ENCODE data around the gene ZNHIT1.
A peak's percentile ranks its signal among the peaks of the same experiment; 100 is the strongest.
"Not testable (repeated sequence)": the region's sequence is repeated elsewhere in the genome, so short reads cannot be mapped to it uniquely, and the experiment has no call there.

Gene ZNHIT1

DNA sequence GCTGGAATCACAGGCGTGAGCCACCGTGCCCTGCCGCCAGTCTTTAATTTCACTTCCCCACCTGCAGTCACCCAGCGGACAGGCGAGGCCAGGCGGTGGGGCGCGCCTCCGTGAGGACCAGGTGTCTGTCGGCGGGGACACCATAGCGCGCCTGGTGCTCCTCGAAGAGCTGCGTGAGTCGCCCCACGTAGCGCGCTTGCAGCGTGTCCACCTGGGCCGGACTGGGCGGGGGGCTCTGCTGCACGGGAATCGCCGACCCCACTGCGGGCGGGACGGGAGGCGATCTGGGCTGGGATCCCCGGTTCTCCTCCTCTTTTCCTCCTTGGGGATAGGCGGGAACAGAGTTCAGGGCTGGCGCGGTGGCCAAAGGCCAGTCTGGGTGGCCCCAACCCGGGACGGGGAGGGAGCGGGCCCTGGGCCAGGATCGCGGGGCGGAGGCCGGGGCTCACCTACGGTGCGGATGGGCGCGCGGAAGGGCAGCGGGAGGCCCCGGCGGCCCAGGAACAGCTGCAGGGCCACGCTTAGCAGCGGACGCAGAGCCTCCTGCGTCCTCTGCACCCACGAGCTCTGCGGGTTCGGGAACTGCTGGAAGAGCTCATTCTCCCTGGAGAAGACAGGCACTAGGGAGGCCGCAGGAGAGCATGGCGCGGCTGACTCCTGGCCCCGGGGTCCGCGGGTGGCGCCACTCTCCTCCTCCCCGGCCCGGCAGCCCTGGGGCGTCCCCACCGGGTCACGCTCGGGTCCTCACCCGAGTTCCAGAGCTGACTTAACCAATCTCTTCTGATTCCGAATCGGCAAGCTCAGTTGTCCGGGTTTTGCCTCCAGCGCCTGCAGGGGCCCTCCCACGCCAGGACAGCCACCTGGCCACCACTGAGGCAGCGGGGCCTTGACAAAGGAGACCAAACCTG is 16.0 kb upstream of the ZNHIT1 start:
- DNase-seq (ENCODE audit: low read depth in 1 of 2, low spot score in 1 of 2) = no peak
- Histone ChIP-seq H3K27me3 (ENCODE audit: insufficient read depth, poor library complexity, severe bottlenecking) (peaks cover 21% of the 10 kb centered on the region), H3K4me3 (replicated peaks; ENCODE audit: insufficient read depth, low read length) (no peak overlapping the region), H3K27ac (replicated peaks) (no peak overlapping the region)
- TF ChIP-seq, protein P1, sequence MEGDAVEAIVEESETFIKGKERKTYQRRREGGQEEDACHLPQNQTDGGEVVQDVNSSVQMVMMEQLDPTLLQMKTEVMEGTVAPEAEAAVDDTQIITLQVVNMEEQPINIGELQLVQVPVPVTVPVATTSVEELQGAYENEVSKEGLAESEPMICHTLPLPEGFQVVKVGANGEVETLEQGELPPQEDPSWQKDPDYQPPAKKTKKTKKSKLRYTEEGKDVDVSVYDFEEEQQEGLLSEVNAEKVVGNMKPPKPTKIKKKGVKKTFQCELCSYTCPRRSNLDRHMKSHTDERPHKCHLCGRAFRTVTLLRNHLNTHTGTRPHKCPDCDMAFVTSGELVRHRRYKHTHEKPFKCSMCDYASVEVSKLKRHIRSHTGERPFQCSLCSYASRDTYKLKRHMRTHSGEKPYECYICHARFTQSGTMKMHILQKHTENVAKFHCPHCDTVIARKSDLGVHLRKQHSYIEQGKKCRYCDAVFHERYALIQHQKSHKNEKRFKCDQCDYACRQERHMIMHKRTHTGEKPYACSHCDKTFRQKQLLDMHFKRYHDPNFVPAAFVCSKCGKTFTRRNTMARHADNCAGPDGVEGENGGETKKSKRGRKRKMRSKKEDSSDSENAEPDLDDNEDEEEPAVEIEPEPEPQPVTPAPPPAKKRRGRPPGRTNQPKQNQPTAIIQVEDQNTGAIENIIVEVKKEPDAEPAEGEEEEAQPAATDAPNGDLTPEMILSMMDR (IDR thresholded peaks at IDR 0.05; ENCODE audit: insufficient read depth, low read length) = no peak
- no peak for TF ChIP-seq POLR2AphosphoS5 (IDR thresholded peaks at IDR 0.05; ENCODE audit: low read depth)
- no peak for TF ChIP-seq GABPA (IDR thresholded peaks at IDR 0.05; ENCODE audit: low read depth)
- TF ChIP-seq, protein P2, sequence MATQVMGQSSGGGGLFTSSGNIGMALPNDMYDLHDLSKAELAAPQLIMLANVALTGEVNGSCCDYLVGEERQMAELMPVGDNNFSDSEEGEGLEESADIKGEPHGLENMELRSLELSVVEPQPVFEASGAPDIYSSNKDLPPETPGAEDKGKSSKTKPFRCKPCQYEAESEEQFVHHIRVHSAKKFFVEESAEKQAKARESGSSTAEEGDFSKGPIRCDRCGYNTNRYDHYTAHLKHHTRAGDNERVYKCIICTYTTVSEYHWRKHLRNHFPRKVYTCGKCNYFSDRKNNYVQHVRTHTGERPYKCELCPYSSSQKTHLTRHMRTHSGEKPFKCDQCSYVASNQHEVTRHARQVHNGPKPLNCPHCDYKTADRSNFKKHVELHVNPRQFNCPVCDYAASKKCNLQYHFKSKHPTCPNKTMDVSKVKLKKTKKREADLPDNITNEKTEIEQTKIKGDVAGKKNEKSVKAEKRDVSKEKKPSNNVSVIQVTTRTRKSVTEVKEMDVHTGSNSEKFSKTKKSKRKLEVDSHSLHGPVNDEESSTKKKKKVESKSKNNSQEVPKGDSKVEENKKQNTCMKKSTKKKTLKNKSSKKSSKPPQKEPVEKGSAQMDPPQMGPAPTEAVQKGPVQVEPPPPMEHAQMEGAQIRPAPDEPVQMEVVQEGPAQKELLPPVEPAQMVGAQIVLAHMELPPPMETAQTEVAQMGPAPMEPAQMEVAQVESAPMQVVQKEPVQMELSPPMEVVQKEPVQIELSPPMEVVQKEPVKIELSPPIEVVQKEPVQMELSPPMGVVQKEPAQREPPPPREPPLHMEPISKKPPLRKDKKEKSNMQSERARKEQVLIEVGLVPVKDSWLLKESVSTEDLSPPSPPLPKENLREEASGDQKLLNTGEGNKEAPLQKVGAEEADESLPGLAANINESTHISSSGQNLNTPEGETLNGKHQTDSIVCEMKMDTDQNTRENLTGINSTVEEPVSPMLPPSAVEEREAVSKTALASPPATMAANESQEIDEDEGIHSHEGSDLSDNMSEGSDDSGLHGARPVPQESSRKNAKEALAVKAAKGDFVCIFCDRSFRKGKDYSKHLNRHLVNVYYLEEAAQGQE (IDR thresholded peaks at IDR 0.05; ENCODE audit: insufficient replicate concordance, low read depth) = no peak
- TF ChIP-seq SPI1 (IDR thresholded peaks at IDR 0.05; ENCODE audit: borderline replicate concordance, low read depth) = no peak

DNA sequence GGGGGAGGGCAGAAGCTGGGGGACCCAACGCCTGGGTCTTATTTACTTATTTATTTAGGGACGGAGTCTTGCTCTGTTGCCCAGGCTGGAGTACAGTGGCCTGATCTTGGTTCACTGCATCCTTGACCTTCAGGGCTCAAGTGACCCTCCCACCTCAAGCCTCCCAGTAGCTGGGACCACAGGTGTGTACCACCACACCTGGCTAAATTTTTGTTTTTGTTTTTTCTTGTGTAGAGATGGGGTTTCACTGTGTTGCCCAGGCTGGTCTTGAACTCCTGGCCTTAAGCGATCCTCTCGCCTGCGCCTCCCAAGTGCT is 15.4 kb upstream of the ZNHIT1 start:
- no peak overlapping the region for H3K27ac ChIP-seq (replicated peaks)
- TF ChIP-seq GABPA (IDR thresholded peaks at IDR 0.05; ENCODE audit: low read depth) (no peak), SPI1 (IDR thresholded peaks at IDR 0.05; ENCODE audit: borderline replicate concordance, low read depth) (no peak), POLR2AphosphoS5 (IDR thresholded peaks at IDR 0.05; ENCODE audit: low read depth) (no peak)
- TF ChIP-seq, protein P2 (IDR thresholded peaks at IDR 0.05; ENCODE audit: insufficient replicate concordance, low read depth) = no peak
- TF ChIP-seq, protein P1 (IDR thresholded peaks at IDR 0.05; ENCODE audit: insufficient read depth, low read length) = no peak
- H3K27me3 ChIP-seq (ENCODE audit: insufficient read depth, poor library complexity, severe bottlenecking) = peaks cover 21% of the 10 kb centered on the region
- no peak for DNase-seq (ENCODE audit: low read depth in 1 of 2, low spot score in 1 of 2)
- no peak overlapping the region for H3K4me3 ChIP-seq (replicated peaks; ENCODE audit: insufficient read depth, low read length)

DNA sequence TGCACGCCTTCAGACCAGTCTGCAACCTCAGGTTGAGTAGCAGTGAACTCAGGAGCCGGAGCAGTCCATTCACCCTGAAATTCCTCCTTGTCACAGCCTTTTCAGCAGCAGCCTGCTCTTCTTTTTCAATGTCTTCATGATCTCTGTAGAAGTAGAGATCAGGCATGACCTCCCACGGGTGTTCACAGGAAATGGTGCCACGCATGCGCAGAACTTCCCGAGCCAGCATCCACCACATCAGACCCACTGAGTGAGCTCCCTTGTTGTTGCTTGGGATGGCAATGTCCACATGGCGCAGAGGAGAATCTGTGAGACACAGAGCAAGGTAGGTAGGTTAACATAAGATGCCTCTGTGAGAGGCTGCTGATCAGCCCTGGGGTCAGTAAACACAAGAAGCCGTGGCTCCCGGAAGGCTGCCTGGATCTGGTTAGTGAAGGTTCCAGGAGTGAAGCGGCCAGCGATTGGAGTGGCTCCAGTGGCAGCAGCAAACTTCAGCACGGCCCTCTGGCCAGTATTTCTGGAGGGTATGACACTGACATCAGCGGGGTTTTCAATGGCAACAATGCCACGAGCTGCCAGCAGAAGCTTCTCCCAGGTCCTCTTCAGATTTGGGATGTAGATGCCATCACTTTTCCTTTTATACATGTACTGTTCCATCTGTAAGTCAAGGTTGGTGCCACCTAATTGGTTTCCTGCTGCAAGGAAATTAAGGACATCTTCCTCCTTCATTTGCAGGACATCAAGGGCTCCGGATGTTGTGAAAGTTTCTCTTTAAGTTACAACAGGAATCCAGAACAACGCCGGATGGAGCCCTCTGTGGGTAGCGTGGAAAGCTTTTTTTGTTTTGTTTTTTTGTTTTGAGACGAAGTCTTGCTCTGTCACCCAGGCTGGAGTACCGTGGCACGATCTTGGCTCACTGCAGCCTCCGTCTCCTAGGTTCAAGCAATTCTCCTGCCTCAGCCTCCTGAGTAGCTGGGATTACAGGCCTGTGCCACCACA is 13.9 kb upstream of the ZNHIT1 start:
- Histone ChIP-seq H3K27me3 (ENCODE audit: insufficient read depth, poor library complexity, severe bottlenecking) (peaks cover 20% of the 10 kb centered on the region), H3K27ac (replicated peaks) (peak overlapping the region; percentile 56)
- not testable (repeated sequence) for H3K4me3 ChIP-seq (replicated peaks; ENCODE audit: insufficient read depth, low read length)
- TF ChIP-seq GABPA (IDR thresholded peaks at IDR 0.05; ENCODE audit: low read depth) = peak; percentile 49; the same call in 1 of the 2 replicates
- peak; percentile 73 to 79 for DNase-seq (ENCODE audit: low read depth in 1 of 2, low spot score in 1 of 2)
